Loucy (cell line): ENCODE results near the gene KHK.

ENCODE experiments used
- H2AFZ ChIP-seq: fragments of 200-600 bp; sonication (generic); 2 replicates; pipeline ENCODE4 v1.6.0; 2016; ENCODE audit warnings: antibody characterized with exemption, mild to moderate bottlenecking, low read length, moderate library complexity
- H3F3A ChIP-seq: fragments of 200-600 bp; 2 replicates; pipeline ENCODE4 v1.6.0; 2016; ENCODE audit warnings: antibody characterized with exemption, low read depth, mild to moderate bottlenecking
- H3K27me3 ChIP-seq: fragments of 200-600 bp; sonication (generic); 2 replicates; pipeline ENCODE4 v1.6.1; 2014; ENCODE audit warnings: low read length, mild to moderate bottlenecking; ENCODE audit not compliant: insufficient read depth, poor library complexity, severe bottlenecking
- H3K36me3 ChIP-seq: fragments of 200-600 bp; sonication (generic); 2 replicates; pipeline ENCODE4 v1.6.1; 2016; ENCODE audit warnings: low read length; ENCODE audit not compliant: insufficient read depth
- H3K4me1 ChIP-seq: fragments of 200-600 bp; sonication (generic); 2 replicates; pipeline ENCODE4 v1.5.1; 2014; ENCODE audit warnings: low read length, mild to moderate bottlenecking; ENCODE audit not compliant: insufficient read depth, poor library complexity, severe bottlenecking
- H3K4me2 ChIP-seq: fragments of 200-600 bp; sonication (generic); 2 replicates; pipeline ENCODE4 v1.6.0; 2014; ENCODE audit warnings: antibody characterized with exemption, low read length, low read depth, mild to moderate bottlenecking; ENCODE audit not compliant: poor library complexity, severe bottlenecking
- H3K4me3 ChIP-seq: fragments of 200-600 bp; sonication (generic); 2 replicates; pipeline ENCODE4 v1.5.1; 2014; ENCODE audit warnings: low read length, mild to moderate bottlenecking, mixed read lengths; ENCODE audit not compliant: poor library complexity, severe bottlenecking
- H3K79me2 ChIP-seq: fragments of 200-600 bp; sonication (generic); 2 replicates; pipeline ENCODE4 v1.6.1; 2014; ENCODE audit warnings: low read length; ENCODE audit not compliant: insufficient read depth
- H3K9ac ChIP-seq: fragments of 200-600 bp; sonication (generic); 2 replicates; pipeline ENCODE4 v1.6.0; 2014; ENCODE audit warnings: mild to moderate bottlenecking, low read depth, low read length, moderate library complexity; ENCODE audit not compliant: poor library complexity, severe bottlenecking
- H3K9me2 ChIP-seq: fragments of 200-600 bp; sonication (generic); replicated peaks from 2 replicates; pipeline ENCODE4 v1.6.1; 2016; ENCODE audit warnings: low read depth, low read length, mixed read lengths
- H3K9me3 ChIP-seq: fragments of 200-600 bp; sonication (generic); 2 replicates; pipeline ENCODE4 v1.6.1; 2014; ENCODE audit warnings: mild to moderate bottlenecking, antibody characterized with exemption, low read length, low read depth; ENCODE audit not compliant: insufficient read depth
- H4K20me1 ChIP-seq: fragments of 200-600 bp; sonication (generic); 2 replicates; pipeline ENCODE4 v1.6.0; 2014; ENCODE audit warnings: antibody characterized with exemption, low read length, mild to moderate bottlenecking; ENCODE audit not compliant: insufficient read depth, poor library complexity, severe bottlenecking
- CTCF ChIP-seq: fragments of 200-600 bp; sonication (generic); conservative IDR thresholded peaks from 2 replicates; pipeline ENCODE4 v1.5.1; 2014; ENCODE audit warnings: mild to moderate bottlenecking, antibody characterized with exemption, low read length
- EZH2phosphoT487 ChIP-seq: fragments of 200-600 bp; IDR thresholded peaks from 2 replicates; pipeline ENCODE4 v1.6.1; 2018; ENCODE audit warnings: antibody characterized with exemption, mild to moderate bottlenecking, moderate library complexity, borderline replicate concordance

The KHK gene

GRCh38 chr2:27083410-27084296 is 2.9 kb upstream of the KHK start:
- H3K79me2 ChIP-seq, result peaks cover 21% of the 10 kb centered on the region; the same call in 1 of the 2 replicates
- peak overlapping the region; percentile 6 for H3K4me2 ChIP-seq
- no peaks in the 10 kb centered on the region for H3K27me3 ChIP-seq
- H3K4me1 ChIP-seq, result peaks cover 49% of the 10 kb centered on the region
- peaks cover 7% of the 10 kb centered on the region; the same call in 1 of the 2 replicates for H3F3A ChIP-seq
- no peaks in the 10 kb centered on the region for H3K9me2 ChIP-seq
- H4K20me1 ChIP-seq, result no peaks in the 10 kb centered on the region
- H2AFZ ChIP-seq, result no peak overlapping the region
- H3K9me3 ChIP-seq, result no peaks in the 10 kb centered on the region
- no peak overlapping the region for H3K4me3 ChIP-seq
- no peak for TF ChIP-seq CTCF
- TF ChIP-seq EZH2phosphoT487, result no peak
- H3K9ac ChIP-seq, result peak overlapping the region; percentile 23
- H3K36me3 ChIP-seq, result no peaks in the 10 kb centered on the region

- Histone ChIP-seq H3K79me2 (peaks cover 21% of the 10 kb centered on the region; the same call in 1 of the 2 replicates), H3K9me2 (no peaks in the 10 kb centered on the region), H3F3A (peaks cover 7% of the 10 kb centered on the region; the same call in 1 of the 2 replicates), H3K4me1 (peaks cover 53% of the 10 kb centered on the region), H3K27me3 (no peaks in the 10 kb centered on the region), H3K9ac (no peak overlapping the region), H3K4me3 (no peak overlapping the region), H3K4me2 (peak overlapping the region; percentile 69), H2AFZ (no peak overlapping the region), H4K20me1 (no peaks in the 10 kb centered on the region), H3K36me3 (no peaks in the 10 kb centered on the region), H3K9me3 (no peaks in the 10 kb centered on the region)
- TF ChIP-seq CTCF (0 out of 2 replicates have a peak, but pooled peaks have one; percentile 13), EZH2phosphoT487 (no peak)
Observed at GRCh38 chr2:27084297-27085061, 2.1 kb upstream of the KHK start.

- peaks cover 53% of the 10 kb centered on the region for H3K4me1 ChIP-seq
- H3K9ac ChIP-seq, result peak overlapping the region; percentile 79
- H3K36me3 ChIP-seq, result no peaks in the 10 kb centered on the region
- peaks cover 7% of the 10 kb centered on the region; the same call in 1 of the 2 replicates for H3F3A ChIP-seq
- TF ChIP-seq CTCF, result no peak
- TF ChIP-seq EZH2phosphoT487, result no peak
- H3K79me2 ChIP-seq, result peaks cover 21% of the 10 kb centered on the region; the same call in 1 of the 2 replicates
- peak overlapping the region; percentile 78 for H3K4me3 ChIP-seq
- peak overlapping the region; percentile 69 for H3K4me2 ChIP-seq
- no peak overlapping the region for H2AFZ ChIP-seq
- H3K9me2 ChIP-seq, result no peaks in the 10 kb centered on the region
- no peaks in the 10 kb centered on the region for H4K20me1 ChIP-seq
- no peaks in the 10 kb centered on the region for H3K27me3 ChIP-seq
- H3K9me3 ChIP-seq, result no peaks in the 10 kb centered on the region
Observed at GRCh38 chr2:27085062-27085672, 1.4 kb upstream of the KHK start.
